HG03060 (cell line): ENCODE data around the gene UBA52.

ENCODE experiments used
- ATAC-seq: cut with Tn5 transposase; IDR thresholded peaks from one replicate; pipeline ENCODE4 v1.9.1; 2021; ENCODE audit warnings: low read depth, moderate number of reproducible peaks; ENCODE audit not compliant: unreplicated experiment

UBA52 gene

GRCh38 chr19:18605546-18606280 lies 34.1 kb downstream of the UBA52 start:
- ATAC-seq: no peak

GRCh38 chr19:18606281-18607225 lies 34.9 kb downstream of the UBA52 start, which contains the start of gene CRLF1:
CRLF1 (minus strand) TSS chr19:18606799; CDS start chr19:18606656, 143 bp downstream.
- no peak for ATAC-seq

GRCh38 chr19:18607226-18608101 lies 35.8 kb downstream of the UBA52 start:
- ATAC-seq: no peak

DNA sequence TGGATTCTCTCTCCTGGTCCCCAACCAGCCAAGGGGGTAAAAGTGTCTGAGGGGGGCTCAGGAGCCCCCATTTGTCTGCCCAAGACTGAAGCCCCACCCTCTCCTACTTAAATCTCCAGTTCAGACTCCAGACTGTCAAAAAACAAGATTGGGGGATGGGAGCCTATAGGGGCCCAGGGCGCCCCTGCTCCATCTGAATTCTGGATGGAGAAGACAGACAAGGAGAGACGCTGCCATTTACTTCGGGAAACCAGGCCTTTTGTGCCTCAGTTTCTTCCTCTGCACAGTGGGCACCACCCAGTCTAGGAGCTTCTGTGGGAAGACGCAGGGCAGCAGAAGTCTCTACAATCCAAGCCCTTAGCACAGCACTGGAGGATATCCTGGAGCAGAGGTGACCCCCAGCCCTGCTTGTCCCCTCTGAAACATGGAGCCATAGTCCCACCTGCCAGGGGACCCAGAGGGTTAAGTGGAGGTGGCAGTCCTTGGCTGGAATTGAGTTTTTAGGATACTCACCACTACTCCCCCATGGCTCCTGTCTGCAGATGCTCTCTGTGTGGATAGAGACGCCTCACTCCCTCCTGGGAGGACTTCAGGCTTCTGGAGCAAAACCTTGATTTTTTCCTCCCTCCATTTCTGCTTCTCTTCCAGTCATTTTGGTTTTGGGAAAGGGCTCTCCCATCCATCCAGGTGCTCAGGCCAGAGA lies 36.6 kb downstream of the UBA52 start:
- no peak for ATAC-seq

DNA sequence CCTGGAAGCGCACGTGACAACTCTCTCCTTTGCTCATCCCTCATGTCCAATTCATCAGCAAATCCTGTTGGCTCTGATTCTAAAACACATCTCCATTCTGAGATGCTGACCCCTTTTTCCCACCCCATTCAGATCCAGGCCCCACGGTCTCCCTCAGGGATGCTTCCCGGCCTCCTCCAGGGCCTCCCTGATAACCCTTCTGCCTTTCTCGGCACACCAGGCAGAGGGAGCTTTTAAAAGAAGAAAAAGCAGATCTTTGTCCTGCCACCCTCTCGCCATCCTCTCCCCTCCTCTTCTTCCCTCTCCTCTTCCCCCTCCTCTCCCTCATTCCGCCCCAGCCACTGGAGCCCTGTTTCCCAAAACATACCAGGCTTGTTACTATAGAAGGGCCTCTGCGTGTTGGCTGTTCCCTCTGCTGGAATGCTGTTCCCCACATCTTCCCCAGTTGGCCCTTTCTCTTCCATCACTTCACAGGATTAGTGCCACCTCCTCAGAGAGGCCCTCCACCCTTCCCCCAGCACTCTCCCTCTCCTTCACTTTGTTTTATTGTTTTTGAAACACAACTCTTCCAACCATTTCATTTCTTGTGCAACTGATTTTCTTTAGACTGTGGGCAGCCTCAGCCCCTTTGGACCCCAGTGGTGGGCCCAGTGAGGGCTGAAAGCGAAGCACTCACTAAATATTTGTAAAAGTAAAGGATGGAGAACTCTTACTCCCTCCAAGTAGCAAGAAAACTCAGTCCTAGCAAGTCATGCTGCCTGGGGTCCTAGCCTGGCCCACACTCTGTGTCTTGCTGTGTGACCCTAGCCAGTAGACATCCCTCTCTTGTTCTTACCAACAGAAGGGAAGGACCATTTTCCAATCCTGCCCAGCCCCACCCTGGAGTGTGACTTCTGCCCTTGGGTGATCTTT lies 37.4 kb downstream of the UBA52 start:
- no peak for ATAC-seq

DNA sequence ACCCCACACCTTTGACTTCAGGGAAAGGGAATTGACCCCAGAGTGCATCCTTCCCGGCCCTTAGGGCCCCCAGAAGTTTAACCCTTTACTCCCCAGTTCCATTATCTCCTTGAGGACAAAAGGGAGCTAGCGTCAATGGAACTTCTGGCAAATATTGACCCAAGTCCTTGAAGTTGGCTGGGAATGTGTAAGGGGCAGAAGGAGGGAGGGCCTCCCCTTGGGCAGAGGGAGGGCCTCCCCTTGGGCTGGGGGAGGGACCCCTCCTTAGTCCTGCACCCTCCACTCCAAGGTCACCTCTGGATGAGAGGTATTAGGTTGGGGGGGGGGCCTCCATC lies 38.0 kb downstream of the UBA52 start:
- ATAC-seq: no peak

DNA sequence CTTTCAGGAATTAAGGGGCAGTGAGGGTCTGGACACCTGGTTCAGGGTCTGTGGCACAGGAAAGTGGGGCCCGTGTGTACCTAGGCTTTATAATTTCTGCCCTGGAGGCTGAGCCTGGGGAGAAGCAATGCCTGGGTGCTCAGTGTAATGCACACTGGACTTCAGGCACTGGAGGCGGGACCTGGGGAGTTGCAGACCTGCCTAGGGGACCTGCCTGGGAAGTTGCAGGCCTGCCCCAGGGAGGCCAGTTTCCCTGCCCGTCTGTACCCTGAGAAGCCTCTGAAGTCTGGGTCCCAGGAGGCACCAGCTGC lies 38.5 kb downstream of the UBA52 start:
- ATAC-seq: no peak

DNA sequence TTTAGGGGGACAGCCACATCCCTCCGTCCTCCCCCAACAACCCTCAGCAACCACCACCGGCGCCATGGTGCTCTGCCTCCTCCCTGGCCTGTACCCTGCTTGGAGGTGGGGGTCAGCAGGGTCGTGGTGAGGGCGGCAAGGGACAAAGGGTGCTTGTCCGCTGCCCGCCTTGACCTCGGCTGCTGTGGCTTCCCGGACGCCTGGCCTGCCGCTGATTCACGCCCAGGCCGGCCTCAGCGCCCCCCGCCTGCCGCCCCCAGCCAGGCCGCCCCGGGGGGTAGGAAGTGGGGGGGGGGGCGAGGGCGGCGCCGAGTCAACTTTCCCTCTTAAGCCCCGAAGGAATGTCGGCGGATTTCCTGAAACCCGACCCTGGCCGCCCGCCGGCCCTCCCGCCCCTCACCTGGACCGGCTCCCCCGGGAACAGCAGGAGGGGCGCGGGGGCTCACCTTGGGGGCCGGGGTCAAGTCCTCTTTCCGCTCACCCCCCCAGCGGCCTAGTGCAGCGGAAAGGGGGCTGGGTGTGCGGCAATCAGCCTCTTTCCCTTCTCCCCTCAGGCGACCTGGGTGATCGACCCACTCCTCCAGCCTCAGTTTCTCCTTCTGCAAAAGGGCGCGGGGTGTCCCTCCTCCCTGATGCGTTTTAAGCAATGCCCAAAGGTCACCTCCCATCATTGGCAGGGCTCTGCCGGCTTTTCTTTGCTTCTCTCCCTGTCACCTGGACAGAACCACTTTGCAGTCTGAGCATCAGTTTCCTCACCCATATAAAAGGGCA lies 39.1 kb downstream of the UBA52 start:
- no peak for ATAC-seq

GRCh38 chr19:18611327-18612050 lies 39.8 kb downstream of the UBA52 start:
- no peak for ATAC-seq

DNA sequence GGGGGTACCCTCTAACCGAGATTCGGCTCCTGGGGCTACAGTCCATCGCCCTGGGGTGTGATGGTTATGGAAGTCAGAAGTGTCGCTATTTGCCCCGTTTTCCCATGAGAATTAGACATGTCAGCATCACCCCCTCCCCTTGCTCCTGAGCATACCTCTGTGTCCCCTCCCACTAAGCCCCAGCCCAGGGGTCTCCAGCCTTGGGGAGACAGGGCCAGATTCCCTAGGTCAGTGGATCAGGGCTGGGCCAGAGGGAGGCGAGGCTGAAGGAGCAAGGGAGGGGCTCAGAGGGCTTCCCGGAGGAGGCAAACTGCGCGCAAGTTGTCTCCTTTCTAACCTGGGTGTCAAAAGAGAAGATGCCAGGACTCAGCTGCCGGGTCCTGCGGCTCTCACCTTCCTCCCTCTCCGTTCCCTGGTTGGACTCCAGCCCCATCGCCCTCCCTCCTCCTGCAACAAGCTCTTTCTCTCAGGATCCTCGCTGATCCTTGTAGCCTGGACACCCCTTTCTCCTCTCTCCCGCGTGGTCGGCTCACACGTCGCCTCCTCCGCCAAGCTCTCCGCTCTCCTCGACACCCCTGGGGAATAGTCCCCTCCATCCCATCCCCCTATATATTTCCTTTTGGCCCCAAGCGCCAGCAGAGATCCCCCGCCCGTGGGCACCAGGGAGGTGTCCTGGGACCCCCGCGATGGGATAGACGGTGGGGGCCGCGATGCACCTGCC lies 40.6 kb downstream of the UBA52 start:
- no peak for ATAC-seq

DNA sequence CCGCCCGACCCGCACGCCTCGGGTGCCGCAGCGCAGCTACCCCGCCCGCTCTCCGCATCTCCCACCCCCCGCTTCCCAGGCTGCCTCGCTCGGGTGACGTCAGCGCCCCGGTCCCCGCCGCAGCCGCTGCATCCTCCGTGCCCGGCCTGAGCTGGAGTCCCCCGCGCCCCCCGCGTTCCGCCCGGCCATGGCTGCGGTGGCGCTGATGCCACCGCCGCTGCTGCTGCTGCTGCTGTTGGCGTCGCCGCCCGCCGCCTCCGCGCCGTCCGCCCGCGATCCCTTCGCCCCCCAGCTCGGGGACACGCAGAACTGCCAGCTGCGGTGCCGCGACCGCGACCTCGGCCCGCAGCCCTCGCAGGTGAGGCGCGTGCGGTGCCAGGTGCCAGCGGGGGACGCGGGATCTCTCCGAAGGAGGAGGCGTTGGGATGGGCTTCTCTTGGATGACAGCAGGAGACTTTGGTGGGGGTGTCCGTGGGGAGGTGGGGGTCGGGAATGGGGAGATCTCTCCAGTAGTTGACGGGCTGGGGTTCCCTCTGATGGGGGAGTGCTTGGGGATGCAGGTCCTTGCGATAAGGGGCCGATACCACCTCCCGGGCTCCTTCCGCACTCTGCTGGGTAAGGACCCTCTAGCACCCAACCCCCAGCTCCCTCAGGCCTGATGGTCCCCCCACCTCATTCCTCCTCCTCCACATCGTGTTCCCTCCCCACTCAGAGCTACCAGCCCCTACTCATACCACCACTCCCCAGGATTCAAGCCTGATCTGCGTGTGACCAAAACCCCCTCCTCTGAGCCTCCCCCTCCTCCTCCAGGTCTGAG lies 41.3 kb downstream of the UBA52 start, which contains the start of gene TMEM59L:
TSS of gene TMEM59L (plus strand) at position 99 of the 817 bp plus-strand sequence. CDS start at position 188, 89 bp downstream.
- no peak for ATAC-seq

GRCh38 chr19:18613589-18614234 lies 42.1 kb downstream of the UBA52 start:
- no peak for ATAC-seq

DNA sequence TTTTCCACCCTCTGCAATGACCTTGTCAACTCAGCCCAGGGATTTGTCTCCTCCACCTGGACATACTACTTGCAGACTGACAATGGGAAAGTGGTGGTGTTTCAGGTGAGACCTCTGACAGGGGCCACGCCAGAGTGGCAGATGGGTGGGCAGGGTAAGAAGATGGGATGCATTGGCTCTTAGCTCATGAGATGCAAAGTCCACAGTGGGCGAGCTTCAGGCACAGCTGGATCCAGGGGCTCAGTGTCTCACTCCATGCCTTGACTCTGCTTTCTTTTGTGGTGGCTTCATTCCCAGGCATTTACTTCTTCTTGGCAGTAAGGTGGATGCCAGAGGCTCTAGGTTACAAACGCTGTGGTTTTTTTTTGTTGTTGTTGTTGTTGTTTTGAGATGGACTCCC lies 44.4 kb downstream of the UBA52 start:
- ATAC-seq: no peak

DNA sequence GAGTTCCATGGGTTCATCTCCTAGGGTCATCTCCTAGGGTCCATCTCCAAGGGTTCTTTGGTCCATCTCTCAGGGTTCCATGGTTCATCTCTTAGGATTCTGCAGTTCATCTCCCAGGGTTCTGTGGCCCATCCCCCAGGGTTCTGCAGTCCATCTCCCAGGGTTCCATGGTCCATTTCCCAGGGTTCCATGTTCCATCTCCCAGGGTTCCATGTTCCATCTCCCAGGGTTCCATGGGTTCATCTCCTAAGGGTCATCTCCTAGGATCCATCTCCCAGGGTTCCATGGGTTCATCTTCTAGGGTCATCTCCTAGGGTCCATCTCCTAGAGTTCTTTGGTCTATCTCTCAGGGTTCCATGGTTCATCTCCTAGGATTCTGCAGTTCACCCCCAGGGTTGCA lies 45.9 kb downstream of the UBA52 start:
- ATAC-seq: no peak

DNA sequence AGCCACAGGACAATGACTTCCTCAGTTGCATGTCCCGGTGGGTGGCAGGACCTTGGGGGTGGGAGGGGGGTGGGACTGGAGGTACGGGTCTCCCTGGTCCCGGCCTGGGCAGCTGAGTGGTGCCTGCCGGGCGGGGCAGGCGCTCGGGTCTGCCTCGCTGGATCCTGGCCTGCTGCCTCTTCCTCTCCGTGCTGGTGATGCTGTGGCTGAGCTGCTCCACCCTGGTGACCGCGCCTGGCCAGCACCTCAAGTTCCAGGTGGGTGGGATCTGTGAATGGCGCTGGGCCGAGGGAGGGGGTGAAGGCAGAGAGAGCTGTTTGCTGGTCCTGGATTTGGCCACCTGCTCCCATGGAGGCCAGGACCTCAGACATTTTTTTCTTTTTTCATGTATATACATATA lies 46.6 kb downstream of the UBA52 start:
- no peak for ATAC-seq

DNA sequence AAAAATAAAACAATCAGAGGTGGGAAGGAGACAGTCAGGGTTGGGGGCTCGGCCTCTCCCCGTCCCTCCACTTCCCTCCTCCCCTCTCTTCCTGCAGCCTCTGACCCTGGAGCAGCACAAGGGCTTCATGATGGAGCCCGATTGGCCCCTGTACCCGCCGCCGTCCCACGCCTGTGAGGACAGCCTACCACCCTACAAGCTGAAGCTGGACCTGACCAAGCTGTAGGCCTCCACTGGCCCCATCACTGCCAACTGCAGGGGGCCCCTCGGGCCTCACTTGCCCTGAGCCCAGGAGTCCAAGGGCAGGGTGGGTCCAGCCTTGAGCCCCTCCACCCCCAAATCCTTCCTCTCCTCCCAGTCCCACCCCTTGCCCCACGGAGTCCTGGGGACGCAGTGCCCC lies 48.7 kb downstream of the UBA52 start:
- ATAC-seq: no peak
